Muscle layer of duodenum (tissue), 2 donors: ENCODE results near the gene CDT1.

Source experiments
- H3K27ac ChIP-seq: one replicate; pipeline ENCODE4 v1.7.0; 2013; ENCODE audit warnings: mild to moderate bottlenecking, low read length
- H3K27me3 ChIP-seq: one replicate; pipeline ENCODE4 v1.7.0; 2013; ENCODE audit warnings: low read depth, mild to moderate bottlenecking, control low read depth, low read length
- H3K36me3 ChIP-seq, 2 donors: one replicate each; pipeline ENCODE4 v1.7.0; 2013; ENCODE audit warnings: low read length in 2 of 2, control low read depth in 1 of 2, mild to moderate bottlenecking in 1 of 2; ENCODE audit not compliant: insufficient read depth in 2 of 2, control insufficient read depth in 1 of 2
- H3K4me1 ChIP-seq, 2 donors: one replicate each; pipeline ENCODE4 v1.7.0; 2013; ENCODE audit warnings: low read length in 2 of 2, mild to moderate bottlenecking in 2 of 2, control low read depth in 1 of 2, moderate library complexity in 1 of 2; ENCODE audit not compliant: insufficient read depth in 2 of 2, control insufficient read depth in 1 of 2
- H3K4me3 ChIP-seq, 2 donors: one replicate each; pipeline ENCODE4 v1.7.0; 2013; ENCODE audit warnings: low read length in 2 of 2, low read depth in 1 of 2, mild to moderate bottlenecking in 1 of 2
- H3K9me3 ChIP-seq, 2 donors: one replicate each; pipeline ENCODE4 v1.7.0; 2013; ENCODE audit warnings: low read length in 2 of 2, control low read depth in 1 of 2, mild to moderate bottlenecking in 1 of 2; ENCODE audit not compliant: control insufficient read depth in 1 of 2
- donor health status: healthy.

CDT1 gene

GRCh38 chr16:88826070-88826840 lies 22.7 kb downstream of the CDT1 start:
- H3K9me3 ChIP-seq: no peaks in the 10 kb centered on the region
- no peak overlapping the region for H3K4me3 ChIP-seq
- no peaks in the 10 kb centered on the region for H3K4me1 ChIP-seq
- no peaks in the 10 kb centered on the region for H3K27me3 ChIP-seq
- no peak overlapping the region for H3K27ac ChIP-seq
- peaks cover 0 to 63% of the 10 kb centered on the region in 2 donors for H3K36me3 ChIP-seq

- no peak overlapping the region for H3K27ac ChIP-seq
- peaks cover 0 to 48% of the 10 kb centered on the region in 2 donors for H3K36me3 ChIP-seq
- H3K4me3 ChIP-seq: no peak overlapping the region
- H3K9me3 ChIP-seq: no peaks in the 10 kb centered on the region
- no peaks in the 10 kb centered on the region for H3K27me3 ChIP-seq
- no peaks in the 10 kb centered on the region for H3K4me1 ChIP-seq
Measured at GRCh38 chr16:88827727-88828126, 24.1 kb downstream of the CDT1 start.

GRCh38 chr16:88828711-88829110 lies 25.1 kb downstream of the CDT1 start:
- Histone ChIP-seq H3K4me3 (no peak overlapping the region), H3K27ac (no peak overlapping the region), H3K36me3 (peaks cover 0 to 40% of the 10 kb centered on the region in 2 donors), H3K4me1 (no peaks in the 10 kb centered on the region), H3K27me3 (no peaks in the 10 kb centered on the region), H3K9me3 (no peaks in the 10 kb centered on the region)

GRCh38 chr16:88830258-88830657 lies 26.7 kb downstream of the CDT1 start:
- peaks cover 0 to 33% of the 10 kb centered on the region in 2 donors for H3K36me3 ChIP-seq
- no peaks in the 10 kb centered on the region for H3K9me3 ChIP-seq
- no peak overlapping the region for H3K4me3 ChIP-seq
- H3K27ac ChIP-seq: no peak overlapping the region
- no peaks in the 10 kb centered on the region for H3K4me1 ChIP-seq
- H3K27me3 ChIP-seq: no peaks in the 10 kb centered on the region

- H3K4me3 ChIP-seq: no peak overlapping the region
- H3K4me1 ChIP-seq: no peaks in the 10 kb centered on the region
- peaks cover 0 to 38% of the 10 kb centered on the region in 2 donors for H3K36me3 ChIP-seq
- H3K27ac ChIP-seq: no peak overlapping the region
- H3K27me3 ChIP-seq: no peaks in the 10 kb centered on the region
- H3K9me3 ChIP-seq: no peaks in the 10 kb centered on the region
Measured at GRCh38 chr16:88830783-88831182, 27.2 kb downstream of the CDT1 start.

- Histone ChIP-seq H3K4me1 (no peaks in the 10 kb centered on the region), H3K4me3 (no peak overlapping the region), H3K36me3 (peaks cover 0 to 38% of the 10 kb centered on the region in 2 donors), H3K9me3 (no peaks in the 10 kb centered on the region), H3K27ac (no peak overlapping the region), H3K27me3 (no peaks in the 10 kb centered on the region)
Measured at GRCh38 chr16:88831838-88832237, 28.2 kb downstream of the CDT1 start.

GRCh38 chr16:88833086-88833485 lies 29.5 kb downstream of the CDT1 start:
- no peaks in the 10 kb centered on the region for H3K4me1 ChIP-seq
- H3K27me3 ChIP-seq: no peaks in the 10 kb centered on the region
- peaks cover 0 to 34% of the 10 kb centered on the region in 2 donors for H3K36me3 ChIP-seq
- no peak overlapping the region for H3K27ac ChIP-seq
- H3K9me3 ChIP-seq: no peaks in the 10 kb centered on the region
- no peak overlapping the region for H3K4me3 ChIP-seq

GRCh38 chr16:88834670-88835069 lies 31.1 kb downstream of the CDT1 start:
- H3K4me3 ChIP-seq: no peak overlapping the region
- H3K27me3 ChIP-seq: no peaks in the 10 kb centered on the region
- H3K9me3 ChIP-seq: no peaks in the 10 kb centered on the region
- no peaks in the 10 kb centered on the region for H3K4me1 ChIP-seq
- no peak overlapping the region for H3K27ac ChIP-seq
- peaks cover 0 to 36% of the 10 kb centered on the region in 2 donors for H3K36me3 ChIP-seq

- Histone ChIP-seq H3K4me1 (no peaks in the 10 kb centered on the region), H3K36me3 (peaks cover 3 to 42% of the 10 kb centered on the region in 2 donors), H3K27ac (no peak overlapping the region), H3K9me3 (no peaks in the 10 kb centered on the region), H3K4me3 (no peak overlapping the region), H3K27me3 (no peaks in the 10 kb centered on the region)
Measured at GRCh38 chr16:88835383-88835782, 31.8 kb downstream of the CDT1 start.

GRCh38 chr16:88835818-88836217 lies 32.2 kb downstream of the CDT1 start:
- H3K27ac ChIP-seq: no peak overlapping the region
- H3K36me3 ChIP-seq: peaks cover 5 to 47% of the 10 kb centered on the region in 2 donors

GRCh38 chr16:88836791-88837190 lies 33.2 kb downstream of the CDT1 start:
- Histone ChIP-seq H3K4me3 (no peak overlapping the region), H3K36me3 (peaks cover 5 to 49% of the 10 kb centered on the region in 2 donors)

More at GRCh38 chr16:88835818-88836217, 32.2 kb downstream of the CDT1 start:
- H3K4me1 ChIP-seq: no peaks in the 10 kb centered on the region
- H3K9me3 ChIP-seq: no peaks in the 10 kb centered on the region
- no peak overlapping the region for H3K4me3 ChIP-seq
- H3K27me3 ChIP-seq: no peaks in the 10 kb centered on the region

GRCh38 chr16:88837806-88838205 lies 34.2 kb downstream of the CDT1 start:
- Histone ChIP-seq H3K36me3 (peaks cover 5 to 53% of the 10 kb centered on the region in 2 donors), H3K27me3 (no peaks in the 10 kb centered on the region), H3K4me3 (no peak overlapping the region)

More at GRCh38 chr16:88836791-88837190, 33.2 kb downstream of the CDT1 start:
- Histone ChIP-seq H3K27ac (no peak overlapping the region), H3K4me1 (no peaks in the 10 kb centered on the region), H3K9me3 (no peaks in the 10 kb centered on the region), H3K27me3 (no peaks in the 10 kb centered on the region)

More at GRCh38 chr16:88837806-88838205, 34.2 kb downstream of the CDT1 start:
- no peaks in the 10 kb centered on the region for H3K4me1 ChIP-seq
- H3K27ac ChIP-seq: no peak overlapping the region
- H3K9me3 ChIP-seq: no peaks in the 10 kb centered on the region
